Neural cell (in vitro differentiated cells): ENCODE results near the gene TENT4B.

Source experiments
- EP300 ChIP-seq: fragments of 450-650 bp; conservative IDR thresholded peaks from 2 replicates; pipeline ENCODE4 v1.6.1; 2014; ENCODE audit warnings: antibody characterized with exemption, mild to moderate bottlenecking, moderate library complexity; ENCODE audit not compliant: poor library complexity, severe bottlenecking
- EZH2 ChIP-seq: fragments of 200-600, 300-800 bp; shearing (Covaris generic), sonication (generic); IDR thresholded peaks from 2 replicates; pipeline ENCODE4 v1.6.1; 2014; ENCODE audit warnings: antibody characterized with exemption, low read length, borderline replicate concordance, mild to moderate bottlenecking; ENCODE audit not compliant: insufficient read depth, poor library complexity, severe bottlenecking
- POLR2AphosphoS5 ChIP-seq: IDR thresholded peaks from 2 replicates; pipeline ENCODE4 v1.6.1; 2012
- RAD21 ChIP-seq: fragments of 450-650 bp; conservative IDR thresholded peaks from 2 replicates; pipeline ENCODE4 v1.6.1; 2014; ENCODE audit warnings: antibody characterized with exemption, mild to moderate bottlenecking, moderate library complexity
- SMC3 ChIP-seq: fragments of 450-650 bp; conservative IDR thresholded peaks from 2 replicates; pipeline ENCODE4 v1.6.1; 2014; ENCODE audit warnings: antibody characterized with exemption, mild to moderate bottlenecking, moderate library complexity; ENCODE audit not compliant: poor library complexity
- TAF1 ChIP-seq: IDR thresholded peaks from 2 replicates; pipeline ENCODE4 v1.6.1; 2012; ENCODE audit warnings: low read depth
- TF ChIP-seq, protein P1 (sequence below): fragments of 450-650 bp; IDR thresholded peaks from 2 replicates; pipeline ENCODE4 v1.5.1; 2014; ENCODE audit warnings: antibody characterized with exemption, mild to moderate bottlenecking, moderate library complexity; ENCODE audit not compliant: poor library complexity, severe bottlenecking
- TF ChIP-seq, protein P2 (sequence below): IDR thresholded peaks from 2 replicates; pipeline ENCODE4 v1.6.1; 2012; ENCODE audit warnings: borderline replicate concordance

DNA sequence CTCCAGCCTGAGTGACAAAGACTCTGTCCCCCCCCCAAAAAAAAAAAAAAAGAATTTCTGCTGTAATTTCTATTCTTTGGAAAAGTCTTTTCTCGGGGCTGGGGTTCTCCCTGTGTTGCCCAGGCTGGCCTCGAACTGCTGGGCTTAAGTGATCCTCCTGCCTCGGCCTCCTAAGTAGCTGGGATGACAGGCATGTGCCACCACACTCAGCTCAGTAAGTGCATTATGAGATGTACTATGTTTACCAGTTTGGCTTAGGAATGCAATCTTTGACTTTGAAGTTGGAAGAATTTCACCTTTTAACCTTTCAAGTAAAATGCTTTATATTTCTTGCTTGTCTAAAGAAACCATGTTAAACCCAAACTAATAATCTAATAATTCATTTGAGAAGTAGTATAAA is 85.2 kb downstream of the TENT4B start:
- no peak for TF ChIP-seq SMC3
- TF ChIP-seq, protein P1, sequence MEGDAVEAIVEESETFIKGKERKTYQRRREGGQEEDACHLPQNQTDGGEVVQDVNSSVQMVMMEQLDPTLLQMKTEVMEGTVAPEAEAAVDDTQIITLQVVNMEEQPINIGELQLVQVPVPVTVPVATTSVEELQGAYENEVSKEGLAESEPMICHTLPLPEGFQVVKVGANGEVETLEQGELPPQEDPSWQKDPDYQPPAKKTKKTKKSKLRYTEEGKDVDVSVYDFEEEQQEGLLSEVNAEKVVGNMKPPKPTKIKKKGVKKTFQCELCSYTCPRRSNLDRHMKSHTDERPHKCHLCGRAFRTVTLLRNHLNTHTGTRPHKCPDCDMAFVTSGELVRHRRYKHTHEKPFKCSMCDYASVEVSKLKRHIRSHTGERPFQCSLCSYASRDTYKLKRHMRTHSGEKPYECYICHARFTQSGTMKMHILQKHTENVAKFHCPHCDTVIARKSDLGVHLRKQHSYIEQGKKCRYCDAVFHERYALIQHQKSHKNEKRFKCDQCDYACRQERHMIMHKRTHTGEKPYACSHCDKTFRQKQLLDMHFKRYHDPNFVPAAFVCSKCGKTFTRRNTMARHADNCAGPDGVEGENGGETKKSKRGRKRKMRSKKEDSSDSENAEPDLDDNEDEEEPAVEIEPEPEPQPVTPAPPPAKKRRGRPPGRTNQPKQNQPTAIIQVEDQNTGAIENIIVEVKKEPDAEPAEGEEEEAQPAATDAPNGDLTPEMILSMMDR: no peak
- no peak for TF ChIP-seq EZH2
- TF ChIP-seq, protein P2, sequence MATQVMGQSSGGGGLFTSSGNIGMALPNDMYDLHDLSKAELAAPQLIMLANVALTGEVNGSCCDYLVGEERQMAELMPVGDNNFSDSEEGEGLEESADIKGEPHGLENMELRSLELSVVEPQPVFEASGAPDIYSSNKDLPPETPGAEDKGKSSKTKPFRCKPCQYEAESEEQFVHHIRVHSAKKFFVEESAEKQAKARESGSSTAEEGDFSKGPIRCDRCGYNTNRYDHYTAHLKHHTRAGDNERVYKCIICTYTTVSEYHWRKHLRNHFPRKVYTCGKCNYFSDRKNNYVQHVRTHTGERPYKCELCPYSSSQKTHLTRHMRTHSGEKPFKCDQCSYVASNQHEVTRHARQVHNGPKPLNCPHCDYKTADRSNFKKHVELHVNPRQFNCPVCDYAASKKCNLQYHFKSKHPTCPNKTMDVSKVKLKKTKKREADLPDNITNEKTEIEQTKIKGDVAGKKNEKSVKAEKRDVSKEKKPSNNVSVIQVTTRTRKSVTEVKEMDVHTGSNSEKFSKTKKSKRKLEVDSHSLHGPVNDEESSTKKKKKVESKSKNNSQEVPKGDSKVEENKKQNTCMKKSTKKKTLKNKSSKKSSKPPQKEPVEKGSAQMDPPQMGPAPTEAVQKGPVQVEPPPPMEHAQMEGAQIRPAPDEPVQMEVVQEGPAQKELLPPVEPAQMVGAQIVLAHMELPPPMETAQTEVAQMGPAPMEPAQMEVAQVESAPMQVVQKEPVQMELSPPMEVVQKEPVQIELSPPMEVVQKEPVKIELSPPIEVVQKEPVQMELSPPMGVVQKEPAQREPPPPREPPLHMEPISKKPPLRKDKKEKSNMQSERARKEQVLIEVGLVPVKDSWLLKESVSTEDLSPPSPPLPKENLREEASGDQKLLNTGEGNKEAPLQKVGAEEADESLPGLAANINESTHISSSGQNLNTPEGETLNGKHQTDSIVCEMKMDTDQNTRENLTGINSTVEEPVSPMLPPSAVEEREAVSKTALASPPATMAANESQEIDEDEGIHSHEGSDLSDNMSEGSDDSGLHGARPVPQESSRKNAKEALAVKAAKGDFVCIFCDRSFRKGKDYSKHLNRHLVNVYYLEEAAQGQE: no peak
- TF ChIP-seq POLR2AphosphoS5: no peak
- no peak for TF ChIP-seq RAD21
- TF ChIP-seq EP300: no peak
- no peak for TF ChIP-seq TAF1
